Sigmoid colon (tissue), 3 donors: ENCODE data around the gene EPN3.

Source experiments
- CTCF ChIP-seq, 4 experiments: fragments of 450-650 bp in 3 of 4; fragments of 200-600 bp in 1 of 4; IDR thresholded peaks; one replicate each; pipeline ENCODE4 v1.5.1; 2016 to 2019; ENCODE audit warnings: antibody characterized with exemption in 4 of 4, mild to moderate bottlenecking in 3 of 4, moderate library complexity in 2 of 4
- POLR2A ChIP-seq, 2 donors: fragments of 450-650 bp; IDR thresholded peaks; one replicate each; pipeline ENCODE4 v1.6.1; 2016; ENCODE audit warnings: antibody characterized with exemption in 2 of 2, mild to moderate bottlenecking in 2 of 2, moderate library complexity in 2 of 2

GRCh38 chr17:50549969-50550368 is 17.4 kb downstream of the EPN3 start:
- TF ChIP-seq POLR2A (IDR thresholded peaks at IDR 0.05) = no peak
- TF ChIP-seq CTCF (IDR thresholded peaks at IDR 0.05) = no peak
